Activated CD8-positive, alpha-beta memory T cell treated with anti-CD3 and anti-CD28 coated beads, Interleukin-2, amount 50 U/mL, for 4 hours (primary cell): ENCODE measurements around the gene ENDOD1.
A peak's percentile ranks its signal among the peaks of the same experiment; 100 is the strongest.

Source experiments
- DNase-seq: peaks from one replicate; pipeline ENCODE4 v3.0.0-alpha.2; 2020

The ENDOD1 gene

DNA sequence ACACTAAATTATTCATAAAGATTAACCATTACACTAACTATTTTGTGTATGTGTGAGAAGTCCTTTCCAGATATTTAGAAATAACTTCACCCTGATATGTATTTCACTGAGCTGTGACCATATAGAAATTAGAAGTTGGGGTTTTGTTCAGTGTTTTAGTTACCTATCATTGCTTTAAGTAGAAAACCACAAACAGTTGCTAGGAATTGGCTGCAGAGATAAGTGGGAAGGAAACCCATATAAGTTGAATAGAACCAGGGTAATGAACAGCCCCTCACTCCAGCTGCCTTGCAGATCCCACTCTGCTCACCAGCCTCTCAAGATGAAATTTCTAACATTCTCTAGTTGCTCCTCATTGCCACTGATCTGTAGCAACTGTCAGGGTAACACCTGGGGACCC, 12.7 kb upstream of the ENDOD1 start:
- DNase-seq: no peak

DNA sequence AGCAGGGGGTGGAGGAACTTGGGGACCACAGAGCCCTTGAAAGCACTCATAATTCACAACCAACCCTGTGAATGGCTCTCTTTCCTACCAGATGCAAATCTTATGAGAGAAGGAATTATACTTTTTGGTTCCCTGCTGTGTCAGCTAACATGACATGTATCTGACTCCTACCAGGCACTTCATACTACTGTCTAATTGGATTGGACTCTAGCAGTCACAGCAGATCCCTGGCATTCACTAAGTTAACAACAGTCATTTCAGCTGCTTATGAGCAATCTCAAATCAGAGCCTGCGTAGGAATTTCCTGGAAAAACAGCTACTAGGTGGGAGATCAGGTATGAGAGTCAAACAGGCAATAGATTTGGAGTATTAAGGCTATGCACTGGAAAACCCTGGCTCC, 11.1 kb upstream of the ENDOD1 start:
- DNase-seq: no peak

DNA sequence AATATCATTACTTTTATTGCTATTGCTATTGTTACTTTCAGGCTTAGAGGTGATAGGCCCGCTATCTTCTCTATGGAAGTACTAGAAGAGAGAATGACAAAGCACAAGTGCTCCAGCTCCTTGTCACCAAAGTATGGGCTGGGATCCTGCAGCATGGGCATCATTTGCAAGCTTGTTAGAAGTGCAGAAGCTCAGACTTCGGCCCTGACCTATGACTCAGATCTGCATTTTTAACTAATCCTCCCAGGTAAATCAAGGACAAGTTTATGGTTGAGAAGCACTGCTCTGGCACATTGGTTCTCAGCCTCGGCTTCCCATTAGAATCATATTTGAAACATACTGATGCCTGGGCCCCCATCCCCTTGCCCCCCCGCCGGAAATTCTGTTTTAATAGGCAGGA, 8.6 kb upstream of the ENDOD1 start:
- no peak for DNase-seq

DNA sequence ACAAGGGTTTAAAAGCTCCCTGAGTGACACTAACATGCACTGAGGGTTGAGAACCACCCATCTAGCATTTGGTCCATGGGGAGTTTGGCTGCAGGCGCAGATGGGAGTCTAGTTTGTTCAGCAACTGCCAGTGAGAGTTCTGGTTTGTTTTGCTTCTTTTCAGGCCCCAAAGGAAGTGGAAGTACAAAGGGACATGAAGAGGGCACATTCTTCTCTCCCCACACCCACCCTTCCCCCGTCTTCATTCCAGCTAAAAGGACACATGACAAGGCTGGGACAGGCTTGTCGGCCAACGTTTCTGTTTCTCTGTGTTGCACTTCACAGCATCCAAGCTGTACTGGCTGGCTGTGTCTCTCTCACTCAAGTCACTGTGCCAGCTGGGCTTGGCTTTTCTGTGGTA, 8.2 kb upstream of the ENDOD1 start:
- no peak for DNase-seq

DNA sequence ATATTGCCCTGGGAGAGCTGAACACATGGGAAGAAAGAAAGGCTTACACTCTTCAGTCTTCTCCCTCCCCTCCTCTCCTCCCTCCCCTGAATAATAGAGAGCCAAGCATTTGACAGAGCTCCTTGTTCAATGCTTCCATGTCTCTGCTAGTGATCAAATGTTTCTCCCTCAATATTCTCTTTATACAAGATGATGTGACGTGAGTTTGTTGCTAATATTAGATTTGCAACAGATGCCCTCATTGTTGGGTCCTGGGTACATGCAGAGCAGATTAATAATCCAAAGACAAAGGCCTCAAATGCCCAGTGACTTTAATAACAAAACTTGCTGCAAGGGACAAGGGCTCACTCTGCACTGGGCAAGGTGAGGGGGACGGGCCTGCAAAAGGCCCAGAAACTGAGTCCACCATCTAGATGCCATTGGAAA, 7.1 kb upstream of the ENDOD1 start:
- no peak for DNase-seq

DNA sequence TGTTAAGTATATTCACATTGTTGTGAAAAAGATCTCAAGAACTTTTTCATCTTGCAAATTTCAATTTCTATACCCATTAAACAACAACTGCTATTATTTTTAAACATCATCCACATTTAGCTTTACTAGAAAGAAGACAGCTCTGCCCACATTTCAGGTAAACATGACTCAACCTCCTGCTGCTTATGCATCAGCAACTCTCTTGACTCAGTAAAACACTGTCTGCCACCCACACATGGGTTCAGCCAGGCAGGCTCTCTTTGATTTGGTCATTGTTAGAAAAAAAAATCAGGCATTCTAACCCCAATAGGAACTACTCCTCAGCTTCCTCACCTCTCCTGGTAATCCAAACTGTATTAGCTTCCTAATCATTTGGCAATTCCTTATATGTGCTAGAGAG, 5.1 kb upstream of the ENDOD1 start:
- DNase-seq: no peak

DNA sequence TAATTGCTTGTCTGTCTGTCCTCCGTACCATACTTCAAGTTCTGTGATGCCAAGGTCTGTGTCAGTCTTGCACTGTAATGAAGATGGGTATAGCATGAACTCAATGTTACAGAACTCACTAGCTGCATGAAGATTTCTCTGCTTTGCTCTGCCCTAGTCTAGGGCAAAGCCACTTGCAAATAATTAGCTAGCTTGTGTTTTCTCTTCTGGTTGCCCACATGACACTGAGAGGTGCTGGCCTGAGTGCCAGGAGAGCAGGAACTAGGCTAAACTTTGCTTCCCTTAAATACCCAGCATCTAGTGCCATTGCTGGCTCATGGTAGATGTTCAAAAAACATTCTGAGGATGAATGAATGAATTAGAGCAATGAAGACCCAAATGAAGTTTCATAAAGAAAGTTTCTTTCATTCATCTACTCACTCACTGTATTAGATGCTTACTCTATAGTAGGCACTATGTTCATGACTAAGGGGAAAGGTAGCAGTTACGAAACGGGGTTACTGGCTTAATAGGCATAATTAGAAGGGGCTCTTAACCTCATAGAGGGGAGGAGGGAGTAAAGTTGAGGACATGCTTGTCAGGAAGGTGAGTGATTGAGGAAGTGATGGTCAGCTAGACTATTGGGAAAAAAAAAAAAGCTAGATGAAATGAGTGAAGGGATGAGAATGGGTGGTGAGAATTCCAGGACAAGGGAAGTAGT, 4.4 kb upstream of the ENDOD1 start:
- no peak for DNase-seq

DNA sequence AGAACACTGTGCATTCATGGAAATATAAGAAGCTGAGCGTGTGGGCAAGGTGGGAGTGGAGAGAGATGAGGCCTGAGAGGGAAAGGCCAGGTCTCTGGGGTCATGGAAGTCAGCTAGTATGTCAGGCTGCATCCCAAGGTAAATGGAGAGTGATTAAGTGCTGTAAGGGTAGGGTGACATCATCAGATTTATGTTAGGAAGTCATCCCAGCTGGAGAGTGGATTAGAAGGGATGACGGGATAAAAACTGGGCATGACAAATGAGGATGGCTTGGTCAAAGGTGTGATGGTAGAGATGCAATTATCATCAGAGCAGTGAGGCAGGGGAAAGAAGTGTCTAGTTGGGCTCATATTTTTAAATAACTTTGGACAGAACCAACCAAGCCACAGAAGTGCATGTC, 3.5 kb upstream of the ENDOD1 start:
- no peak for DNase-seq

DNA sequence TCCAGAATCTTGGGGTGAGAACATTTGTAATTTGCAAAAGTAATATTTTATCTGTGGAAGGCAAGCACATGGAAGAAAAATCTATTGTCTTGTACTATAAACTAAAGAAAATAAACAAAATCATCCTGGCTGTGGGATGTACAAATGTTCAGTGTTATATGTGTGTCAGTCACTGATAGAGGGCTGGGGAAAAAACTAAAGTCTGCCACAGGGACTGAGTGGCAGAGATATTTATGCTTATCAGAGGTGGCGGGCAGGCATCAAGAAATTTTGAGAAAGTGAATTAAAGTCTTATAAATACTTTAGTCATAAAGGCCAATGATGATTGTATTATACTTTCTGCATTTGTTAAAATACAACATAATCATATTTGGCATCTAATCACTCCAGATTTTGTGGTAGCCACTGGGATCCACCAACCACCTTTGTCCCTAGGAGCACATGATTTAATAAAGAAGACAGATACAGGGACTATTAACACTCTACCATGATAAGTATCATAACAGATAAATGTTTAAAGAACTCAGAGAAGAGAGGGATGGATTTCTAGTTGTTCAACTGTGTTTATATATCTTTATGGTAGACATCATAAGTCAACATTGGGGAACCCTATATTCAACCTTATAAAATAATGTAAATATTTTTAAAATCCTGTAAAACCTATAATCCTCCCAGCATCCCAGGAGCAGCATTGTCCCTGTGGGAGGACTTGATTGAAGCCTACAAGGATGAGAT, 2.6 kb upstream of the ENDOD1 start:
- no peak for DNase-seq

DNA sequence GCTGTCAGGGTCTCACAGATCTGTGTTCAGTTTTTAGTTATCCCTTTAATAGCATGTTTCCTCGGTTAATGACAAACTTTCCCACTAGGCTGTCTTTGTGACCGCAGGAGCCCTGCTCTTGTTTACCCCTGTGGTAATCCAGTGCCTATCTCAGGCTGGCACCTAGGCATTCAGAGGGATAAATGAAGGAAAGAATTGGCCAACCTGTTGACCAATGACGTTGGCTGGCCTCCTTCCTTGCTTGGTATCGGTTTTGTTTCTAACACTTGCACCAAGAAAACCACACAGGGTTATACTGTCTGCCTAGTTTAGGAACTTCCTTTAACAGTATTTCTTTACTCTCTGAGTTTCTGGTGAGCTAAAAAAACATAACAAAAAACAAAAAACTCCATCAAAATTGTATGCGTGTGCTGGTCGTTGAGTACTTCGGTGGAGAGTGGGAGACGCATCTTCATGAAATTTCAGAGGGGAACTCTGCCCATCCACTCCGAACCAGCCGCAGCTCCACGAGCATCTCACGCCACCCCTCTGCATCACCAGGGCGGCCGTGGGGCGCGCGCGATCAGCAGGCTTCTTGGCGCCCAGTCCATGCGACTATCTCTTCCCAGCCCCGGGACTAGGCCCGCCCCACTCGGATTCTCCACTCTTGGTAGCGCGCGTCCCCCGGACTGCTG, 563 bp upstream of the ENDOD1 start:
- no peak for DNase-seq

DNA sequence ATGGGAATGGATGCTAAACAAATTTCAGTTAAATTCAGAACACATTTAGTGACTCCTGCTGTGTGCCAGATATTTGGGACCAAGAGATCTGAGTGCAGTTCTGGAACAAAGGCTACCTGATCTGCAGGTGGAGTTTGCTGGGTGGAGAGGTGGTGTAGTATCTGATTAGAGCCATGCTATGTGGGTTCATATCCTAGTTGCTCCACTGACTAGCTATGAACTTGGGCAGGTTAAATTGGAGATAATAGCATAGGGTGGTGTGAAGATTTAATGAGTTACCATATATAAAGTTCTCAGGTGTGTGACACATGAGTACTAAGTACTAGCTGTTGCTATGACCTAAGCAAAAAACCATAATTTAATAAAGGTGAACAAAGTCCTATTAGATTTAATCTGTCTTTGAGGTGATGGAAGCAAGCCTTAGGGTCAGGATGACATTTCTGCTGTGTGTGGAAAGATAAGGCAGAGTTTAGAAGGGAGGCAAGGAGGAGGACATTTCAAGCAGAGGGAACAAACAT, 2.1 kb downstream of the ENDOD1 start:
- no peak for DNase-seq

DNA sequence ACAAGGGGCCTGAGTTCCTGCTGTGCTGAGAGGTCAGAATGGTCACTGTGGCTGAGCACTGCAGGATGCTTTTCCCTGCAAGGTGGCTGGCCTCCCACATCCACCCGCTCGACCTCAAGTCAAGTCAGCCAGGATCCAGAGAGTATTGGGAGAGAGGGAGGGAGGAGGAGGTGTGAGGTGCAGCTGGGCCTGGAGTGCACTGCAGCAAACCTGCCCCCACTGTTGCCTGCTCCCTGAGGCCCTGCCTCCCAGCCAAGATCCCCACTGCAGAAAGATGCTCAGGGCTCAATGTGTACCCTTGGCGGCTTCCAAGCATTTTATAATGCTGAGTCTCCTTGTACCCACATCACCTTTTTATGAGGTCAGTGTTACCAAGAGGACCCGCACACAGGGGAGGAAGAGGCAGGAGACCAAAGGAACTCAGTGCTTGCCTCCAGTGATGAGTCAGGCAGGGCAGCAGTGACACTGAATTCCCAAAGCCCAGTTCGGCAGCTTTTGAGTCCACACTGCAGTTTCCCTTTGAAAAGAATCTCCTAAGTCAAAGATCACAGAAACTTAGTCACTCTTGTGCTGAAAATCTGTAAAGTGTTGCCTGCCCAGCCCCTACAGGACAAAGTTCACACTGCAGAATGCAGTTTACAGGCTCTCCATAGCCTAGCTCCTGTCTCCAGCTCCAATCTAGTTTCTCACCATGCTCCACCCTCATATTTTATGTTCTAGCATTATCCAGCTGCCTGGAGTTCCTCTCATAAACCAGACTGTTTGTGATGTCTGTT, 3.1 kb downstream of the ENDOD1 start:
- peak; percentile 22 for DNase-seq

DNA sequence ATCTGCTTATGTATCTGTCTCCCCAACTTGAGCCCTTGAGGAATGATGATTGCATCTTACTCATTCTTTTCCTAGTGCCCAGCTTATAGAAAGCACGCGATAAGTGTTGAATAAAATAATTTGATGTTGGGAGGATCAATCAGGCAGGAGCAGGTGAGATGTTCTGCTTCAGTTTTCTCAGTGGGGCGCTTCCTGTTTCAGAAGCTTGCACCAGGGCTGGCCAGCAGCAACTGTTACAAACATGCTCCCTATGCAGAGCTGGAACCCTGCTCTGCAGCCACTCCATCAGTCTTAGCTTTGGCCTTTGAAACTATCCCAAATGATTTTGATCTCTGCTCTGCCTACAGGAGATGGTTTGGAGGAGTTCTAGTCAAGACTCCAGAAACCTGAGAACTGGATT, 3.9 kb downstream of the ENDOD1 start:
- no peak for DNase-seq

DNA sequence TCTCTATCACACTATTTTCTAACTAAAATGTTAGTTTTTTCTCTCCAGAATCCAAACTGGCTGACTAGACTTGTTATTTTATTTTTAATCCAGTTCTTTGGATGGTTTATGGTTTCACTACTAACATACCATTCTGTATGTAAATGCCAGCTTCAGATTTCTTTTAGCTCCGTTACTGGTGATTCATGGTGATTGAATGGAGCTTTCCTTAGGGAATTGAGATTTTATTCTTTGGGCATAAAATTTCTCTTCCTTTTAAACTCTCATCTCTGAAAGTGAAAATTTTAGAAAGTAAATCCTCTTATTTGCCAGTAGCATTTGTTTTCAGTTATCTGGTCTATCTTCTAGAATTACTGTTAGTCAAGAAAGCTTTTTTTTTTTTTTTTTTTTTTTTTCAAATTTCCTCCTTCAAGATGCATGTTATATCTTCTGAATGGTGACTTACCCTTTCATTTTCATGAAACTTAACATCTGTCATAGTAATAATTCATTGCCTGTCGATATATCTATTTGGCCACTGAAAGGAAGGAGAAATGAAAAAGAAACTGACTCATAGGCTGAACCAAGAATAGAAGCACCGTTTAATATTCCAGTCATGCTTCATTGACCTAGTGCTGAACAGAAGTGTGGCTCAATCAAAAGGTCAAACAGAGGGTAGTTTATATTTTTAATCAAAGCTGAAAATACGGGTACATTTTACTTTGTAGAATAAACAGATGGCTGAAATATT, 6.4 kb downstream of the ENDOD1 start:
- DNase-seq: no peak

DNA sequence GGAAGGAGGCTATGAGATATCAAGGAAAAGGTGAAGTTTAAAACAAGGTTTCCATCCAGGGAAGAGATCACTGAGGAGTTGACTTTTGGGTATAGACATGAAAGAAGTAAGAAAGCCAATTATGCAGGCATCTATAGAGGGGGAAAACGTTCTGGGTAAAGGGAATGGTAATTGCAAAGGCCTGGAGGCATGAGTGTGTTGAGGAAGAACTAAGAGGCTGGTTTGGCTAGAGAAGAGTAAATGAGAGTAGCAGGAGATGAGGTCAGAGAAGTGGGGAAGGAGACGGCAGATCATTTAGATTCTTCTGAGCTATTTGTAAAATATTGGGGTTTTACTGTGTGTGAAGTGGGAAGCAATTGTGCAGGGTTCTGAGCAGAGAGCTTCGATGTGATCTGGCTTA, 7.6 kb downstream of the ENDOD1 start:
- DNase-seq: no peak

DNA sequence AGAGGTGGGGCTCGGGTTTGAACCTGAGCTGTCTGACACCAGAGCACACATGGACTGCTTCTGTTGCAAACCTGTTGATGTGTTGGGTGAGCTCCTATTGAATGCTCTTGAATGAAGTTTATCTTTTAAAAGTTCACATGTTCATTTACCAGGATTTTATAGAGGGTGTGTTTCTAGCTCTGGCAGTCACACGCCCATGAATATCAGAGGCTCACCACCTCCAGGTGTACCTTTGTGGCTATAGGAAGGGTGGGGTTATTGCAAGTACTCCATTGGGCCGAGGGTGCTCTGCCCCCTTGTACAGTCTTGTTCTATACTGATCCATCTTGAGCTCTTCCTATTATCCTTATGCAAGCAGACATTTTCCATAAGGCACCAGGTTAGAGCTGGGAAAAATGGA, 9.2 kb downstream of the ENDOD1 start:
- no peak for DNase-seq

DNA sequence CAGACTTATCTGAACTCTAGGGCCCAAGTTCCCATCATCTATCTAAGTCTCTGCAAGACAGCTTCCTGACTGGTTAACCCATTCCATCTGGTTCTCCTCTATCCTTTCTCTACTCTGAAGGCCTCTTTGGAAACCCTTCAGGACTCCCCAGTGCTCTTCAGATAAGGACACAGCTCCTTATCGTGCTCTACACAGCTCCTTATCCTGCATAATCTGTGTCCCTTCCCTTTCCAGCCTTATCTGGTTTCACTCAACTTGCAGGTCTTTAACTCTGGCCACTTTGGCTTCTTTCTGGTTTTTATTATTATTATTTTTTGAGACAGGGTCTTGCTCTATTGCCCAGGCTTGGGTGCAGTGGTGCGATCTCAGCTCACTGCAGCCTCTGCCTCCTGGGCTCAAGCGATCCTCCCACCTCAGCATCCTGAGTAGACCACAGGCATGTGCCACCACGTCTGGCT, 10.6 kb downstream of the ENDOD1 start:
- no peak for DNase-seq

DNA sequence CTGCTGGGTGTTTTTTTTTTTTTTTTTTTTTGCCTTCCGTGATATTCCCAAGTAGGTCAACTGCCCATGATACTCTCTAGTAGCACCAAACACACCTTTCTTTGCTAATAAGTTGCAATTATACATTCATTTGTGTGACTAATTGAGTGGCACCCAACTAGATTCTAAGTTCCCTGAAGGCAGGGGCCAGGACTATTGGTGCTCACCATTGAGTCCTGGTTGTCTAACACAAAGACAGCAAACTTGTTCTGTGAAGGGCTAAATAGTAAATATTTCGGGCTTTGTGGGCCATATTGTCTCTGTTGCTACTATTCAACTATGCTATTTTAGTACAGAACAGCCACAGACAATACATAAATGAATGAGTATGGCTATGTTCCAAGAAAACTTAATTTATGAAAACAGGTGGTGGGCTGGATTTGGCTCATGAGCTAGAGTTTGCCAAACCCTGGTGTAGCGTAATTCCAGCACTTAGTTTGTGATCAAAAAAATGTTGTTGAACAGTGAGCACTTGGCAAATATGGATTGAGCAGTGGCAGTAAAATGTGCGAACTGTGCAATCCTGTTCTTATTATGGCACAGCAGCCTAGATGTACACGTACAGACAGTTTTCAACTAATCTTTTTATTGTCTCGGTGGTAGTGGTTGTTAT, 11.3 kb downstream of the ENDOD1 start:
- DNase-seq: no peak

DNA sequence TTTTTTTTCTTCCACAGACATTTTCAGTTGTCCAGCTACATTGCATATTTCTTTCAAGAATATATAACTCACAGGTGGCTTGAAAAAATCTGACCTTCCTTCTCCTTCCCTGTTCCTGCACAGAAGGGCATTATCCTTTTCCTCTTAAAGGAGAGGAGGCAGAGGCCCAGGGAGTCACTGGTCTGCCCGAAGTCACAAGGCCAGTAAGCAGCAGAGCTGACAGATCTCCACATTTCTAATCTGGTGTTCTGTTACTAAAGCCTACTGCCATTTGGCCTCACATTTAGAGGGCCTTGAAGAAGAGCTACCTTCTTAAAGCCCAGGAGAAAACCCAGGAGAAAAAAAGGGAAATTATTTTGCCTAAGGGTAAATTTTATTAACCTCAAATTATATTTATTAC, 12.3 kb downstream of the ENDOD1 start:
- DNase-seq: no peak

DNA sequence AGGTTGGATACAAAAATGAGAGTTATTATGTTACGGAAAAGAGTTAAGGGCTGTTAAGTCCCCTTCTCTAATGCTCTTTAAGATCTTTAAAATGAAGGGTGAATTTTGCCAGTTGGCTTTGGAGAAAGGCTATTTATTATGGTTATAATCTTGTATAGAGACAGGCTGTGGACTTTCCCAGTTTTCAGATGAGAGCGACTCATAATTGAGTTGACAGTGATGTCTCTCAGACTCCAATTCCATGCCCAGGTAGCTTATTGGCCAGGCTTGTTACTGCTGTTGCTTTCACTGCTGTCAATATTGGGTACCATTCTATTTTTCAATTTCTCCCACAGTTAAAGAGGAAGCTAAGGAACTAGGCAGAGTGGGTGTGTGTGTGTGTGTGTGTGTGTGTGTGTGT, 13.1 kb downstream of the ENDOD1 start:
- no peak for DNase-seq

DNA sequence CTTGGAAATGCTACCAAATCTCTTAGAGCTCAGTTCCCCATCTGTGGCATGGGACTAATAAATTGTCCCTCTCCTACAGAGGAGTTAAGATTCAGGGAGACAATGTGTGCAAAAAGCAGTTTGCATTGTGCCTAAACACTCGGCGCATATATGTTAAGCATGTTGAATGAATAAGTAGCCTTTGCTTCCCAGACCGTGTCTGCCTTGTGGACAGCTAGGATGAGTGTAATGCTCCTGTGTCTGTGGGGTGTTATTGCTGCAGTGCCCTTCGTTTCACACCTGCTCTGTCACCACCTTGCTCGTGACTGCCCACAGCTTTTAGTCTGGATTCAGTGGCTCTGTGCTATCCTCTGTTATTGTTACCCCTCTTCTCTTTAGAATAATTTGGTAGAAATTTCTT, 14.1 kb downstream of the ENDOD1 start:
- DNase-seq: no peak
